HFFc6 (cell line): ENCODE data around the gene SNX20. TPM values are rescaled to one million over a fixed set of nuclear protein-coding genes. Genes with fewer than 3 reads are reported as not detected.

Experiments used
- DNase-seq: peaks from one replicate; pipeline ENCODE4 v3.0.0-alpha.2; 2018
- H3K27ac Mint-ChIP-seq: 2 replicates; pipeline ENCODE4 v1.8.0; 2020; ENCODE audit warnings: mild to moderate bottlenecking, mixed read lengths
- H3K27me3 Mint-ChIP-seq: 2 replicates; pipeline ENCODE4 v1.8.0; 2021; ENCODE audit warnings: mild to moderate bottlenecking, moderate library complexity, mixed read lengths; ENCODE audit not compliant: insufficient read depth
- H3K36me3 Mint-ChIP-seq: 2 replicates; pipeline ENCODE4 v1.8.0; 2021; ENCODE audit warnings: low read depth, mixed read lengths
- H3K4me1 Mint-ChIP-seq: 2 replicates; pipeline ENCODE4 v1.8.0; 2020; ENCODE audit warnings: low read depth, mixed read lengths
- H3K4me3 Mint-ChIP-seq: 2 replicates; pipeline ENCODE4 v1.8.0; 2020; ENCODE audit warnings: mild to moderate bottlenecking, moderate library complexity, mixed read lengths
- H3K9me3 Mint-ChIP-seq: 2 replicates; pipeline ENCODE4 v1.8.0; 2020; ENCODE audit warnings: mild to moderate bottlenecking, mixed read lengths
- CTCF ChIP-seq: fragments of 200-600 bp; sonication (generic); IDR thresholded peaks from 2 replicates; pipeline ENCODE4 v1.5.0; 2021; ENCODE audit warnings: antibody characterized with exemption, mild to moderate bottlenecking
- total RNA-seq, 6 experiments: library from RNA; stranded (reverse); fragmentation: NEBNext Ultra II Directional; extraction: Animal tissue kit (Norgen Biotek cat#: 25700); gene quantifications; 2 replicates in 1 of 6; 3 replicates in 5 of 6; pipeline ENCODE4 v1.2.3, GENCODE V29; 2021

Gene SNX20
- total RNA-seq, 6 experiments from 2014 or later = not detected

- H3K27me3 Mint-ChIP-seq = peaks cover 7% of the 10 kb centered on the region
- no peak for DNase-seq
- H3K27ac Mint-ChIP-seq = no peak overlapping the region
- H3K4me3 Mint-ChIP-seq = peak overlapping the region; percentile 56
- H3K9me3 Mint-ChIP-seq = peaks cover 9% of the 10 kb centered on the region
- H3K36me3 Mint-ChIP-seq = peaks cover 9% of the 10 kb centered on the region
- TF ChIP-seq CTCF = no peak
- peaks cover 6% of the 10 kb centered on the region; the same call in 1 of the 2 replicates for H3K4me1 Mint-ChIP-seq
Measured at GRCh38 chr16:50666658-50667496, 14.2 kb downstream of the SNX20 start.

GRCh38 chr16:50665128-50665878, 15.8 kb downstream of the SNX20 start:
- Mint-ChIP-seq H3K27ac (peak overlapping the region; percentile 13; the same call in 1 of the 2 replicates), H3K4me3 (peak overlapping the region; percentile 79), H3K27me3 (peaks cover 6% of the 10 kb centered on the region), H3K36me3 (no peaks in the 10 kb centered on the region), H3K9me3 (no peaks in the 10 kb centered on the region), H3K4me1 (peaks cover 6% of the 10 kb centered on the region; the same call in 1 of the 2 replicates)
- peak; percentile 96 for TF ChIP-seq CTCF
- peak; percentile 53 for DNase-seq

- Mint-ChIP-seq H3K36me3 (no peaks in the 10 kb centered on the region), H3K4me1 (peaks cover 6% of the 10 kb centered on the region; the same call in 1 of the 2 replicates), H3K4me3 (no peak overlapping the region), H3K27ac (no peak overlapping the region), H3K27me3 (peaks cover 6% of the 10 kb centered on the region), H3K9me3 (no peaks in the 10 kb centered on the region)
- TF ChIP-seq CTCF = no peak
- DNase-seq = no peak
Measured at GRCh38 chr16:50664270-50664669, 16.8 kb downstream of the SNX20 start.

GRCh38 chr16:50662306-50662940, 18.7 kb downstream of the SNX20 start:
- no peaks in the 10 kb centered on the region for H3K9me3 Mint-ChIP-seq
- H3K36me3 Mint-ChIP-seq = no peaks in the 10 kb centered on the region
- H3K4me3 Mint-ChIP-seq = no peak overlapping the region
- peaks cover 6% of the 10 kb centered on the region; the same call in 1 of the 2 replicates for H3K4me1 Mint-ChIP-seq
- no peak overlapping the region for H3K27ac Mint-ChIP-seq
- no peak for DNase-seq
- no peak for TF ChIP-seq CTCF
- H3K27me3 Mint-ChIP-seq = peaks cover 3% of the 10 kb centered on the region

GRCh38 chr16:50659806-50660205, 21.3 kb downstream of the SNX20 start:
- Mint-ChIP-seq H3K27me3 (peaks cover 4% of the 10 kb centered on the region), H3K9me3 (no peaks in the 10 kb centered on the region), H3K4me3 (no peak overlapping the region), H3K36me3 (no peaks in the 10 kb centered on the region), H3K4me1 (no peaks in the 10 kb centered on the region), H3K27ac (no peak overlapping the region)
- TF ChIP-seq CTCF = no peak
- no peak for DNase-seq
